HG03521 (cell line): ENCODE results near the gene BAZ1B.
"Not testable (repeated sequence)": the region's sequence is repeated elsewhere in the genome, so short reads cannot be mapped to it uniquely, and the experiment has no call there.

Source experiments
- ATAC-seq: cut with Tn5 transposase; IDR thresholded peaks from one replicate; pipeline ENCODE4 v1.9.1; 2021; ENCODE audit warnings: mild to moderate bottlenecking, moderate library complexity; ENCODE audit not compliant: unreplicated experiment

Gene BAZ1B

GRCh38 chr7:73544678-73545077 lies 22.6 kb upstream of the BAZ1B start:
- no peak for ATAC-seq

GRCh38 chr7:73541722-73542121 lies 19.6 kb upstream of the BAZ1B start:
- no peak for ATAC-seq

GRCh38 chr7:73539709-73540108 lies 17.6 kb upstream of the BAZ1B start:
- ATAC-seq: no peak

GRCh38 chr7:73538510-73538909 lies 16.4 kb upstream of the BAZ1B start:
- ATAC-seq: not testable (repeated sequence)

GRCh38 chr7:73537051-73537450 lies 15.0 kb upstream of the BAZ1B start:
- no peak for ATAC-seq

GRCh38 chr7:73536479-73536878 lies 14.4 kb upstream of the BAZ1B start:
- no peak for ATAC-seq

- not testable (repeated sequence) for ATAC-seq
These were observed 13.8 kb upstream of the BAZ1B start for GRCh38 chr7:73535918-73536317.

- ATAC-seq: no peak
These were observed 11.6 kb upstream of the BAZ1B start for GRCh38 chr7:73533742-73534141.

GRCh38 chr7:73532224-73532623 lies 10.1 kb upstream of the BAZ1B start:
- ATAC-seq: no peak

- ATAC-seq: no peak
These were observed 8.7 kb upstream of the BAZ1B start for GRCh38 chr7:73530800-73531199.

- no peak for ATAC-seq
These were observed 5.1 kb upstream of the BAZ1B start for GRCh38 chr7:73526896-73527821.

- ATAC-seq: not testable (repeated sequence)
These were observed 4.0 kb upstream of the BAZ1B start for GRCh38 chr7:73526158-73526494.

GRCh38 chr7:73521636-73522104 lies 423 bp downstream of the BAZ1B start:
- ATAC-seq: peak; percentile 34

- ATAC-seq: no peak
These were observed 1.1 kb downstream of the BAZ1B start for GRCh38 chr7:73520673-73521635.

GRCh38 chr7:73519867-73520672 lies 2.0 kb downstream of the BAZ1B start:
- ATAC-seq: no peak

GRCh38 chr7:73518470-73518869 lies 3.6 kb downstream of the BAZ1B start:
- no peak for ATAC-seq

- no peak for ATAC-seq
These were observed 4.7 kb downstream of the BAZ1B start for GRCh38 chr7:73517241-73517995.

GRCh38 chr7:73515178-73515577 lies 6.9 kb downstream of the BAZ1B start:
- no peak for ATAC-seq

GRCh38 chr7:73512018-73512780 lies 9.9 kb downstream of the BAZ1B start:
- ATAC-seq: no peak
